NCI-H2196 (cell line): ENCODE data around the gene KRT13.

Source experiments
- DNase-seq: peaks from one replicate; lab custom pipeline; 2025; ENCODE audit not compliant: unreplicated experiment; lab: John Stamatoyannopoulos, UW

KRT13 gene

GRCh38 chr17:41537990-41538389 lies 32.6 kb upstream of the KRT13 start:
- no peak for DNase-seq

GRCh38 chr17:41537614-41537954 lies 32.2 kb upstream of the KRT13 start:
- no peak for DNase-seq

GRCh38 chr17:41536741-41537613 lies 31.6 kb upstream of the KRT13 start:
- no peak for DNase-seq

GRCh38 chr17:41535764-41536481 lies 30.5 kb upstream of the KRT13 start:
- no peak for DNase-seq

GRCh38 chr17:41534899-41535546 lies 29.6 kb upstream of the KRT13 start:
- no peak for DNase-seq

- DNase-seq: no peak
These were observed 28.2 kb upstream of the KRT13 start for GRCh38 chr17:41533613-41534012.

GRCh38 chr17:41532947-41533570 lies 27.6 kb upstream of the KRT13 start:
- peak; percentile 12 for DNase-seq

GRCh38 chr17:41531993-41532392 lies 26.6 kb upstream of the KRT13 start:
- no peak for DNase-seq

- no peak for DNase-seq
These were observed 24.9 kb upstream of the KRT13 start for GRCh38 chr17:41530062-41531048.

- no peak for DNase-seq
These were observed 24.1 kb upstream of the KRT13 start for GRCh38 chr17:41529491-41529915.

- DNase-seq: no peak
These were observed 23.5 kb upstream of the KRT13 start for GRCh38 chr17:41528959-41529353.

- DNase-seq: no peak
These were observed 21.9 kb upstream of the KRT13 start for GRCh38 chr17:41527063-41528023.

GRCh38 chr17:41524261-41524660 lies 18.8 kb upstream of the KRT13 start:
- DNase-seq: no peak

GRCh38 chr17:41523787-41524186 lies 18.4 kb upstream of the KRT13 start:
- DNase-seq: no peak

- DNase-seq: no peak
These were observed 17.8 kb upstream of the KRT13 start for GRCh38 chr17:41523225-41523593.

GRCh38 chr17:41522301-41523224 lies 17.2 kb upstream of the KRT13 start:
- no peak for DNase-seq

- peak; percentile 34 for DNase-seq
These were observed 16.3 kb upstream of the KRT13 start for GRCh38 chr17:41521574-41522261.
